ENCODE results near the gene LIG1. TPM values are rescaled to one million over a fixed set of nuclear protein-coding genes. Genes with fewer than 3 reads are reported as not detected.
A peak's percentile ranks its signal among the peaks of the same experiment; 100 is the strongest.

LIG1 gene
- total RNA-seq, 2 experiments from 2014 or later = 172 to 279 TPM

DNA sequence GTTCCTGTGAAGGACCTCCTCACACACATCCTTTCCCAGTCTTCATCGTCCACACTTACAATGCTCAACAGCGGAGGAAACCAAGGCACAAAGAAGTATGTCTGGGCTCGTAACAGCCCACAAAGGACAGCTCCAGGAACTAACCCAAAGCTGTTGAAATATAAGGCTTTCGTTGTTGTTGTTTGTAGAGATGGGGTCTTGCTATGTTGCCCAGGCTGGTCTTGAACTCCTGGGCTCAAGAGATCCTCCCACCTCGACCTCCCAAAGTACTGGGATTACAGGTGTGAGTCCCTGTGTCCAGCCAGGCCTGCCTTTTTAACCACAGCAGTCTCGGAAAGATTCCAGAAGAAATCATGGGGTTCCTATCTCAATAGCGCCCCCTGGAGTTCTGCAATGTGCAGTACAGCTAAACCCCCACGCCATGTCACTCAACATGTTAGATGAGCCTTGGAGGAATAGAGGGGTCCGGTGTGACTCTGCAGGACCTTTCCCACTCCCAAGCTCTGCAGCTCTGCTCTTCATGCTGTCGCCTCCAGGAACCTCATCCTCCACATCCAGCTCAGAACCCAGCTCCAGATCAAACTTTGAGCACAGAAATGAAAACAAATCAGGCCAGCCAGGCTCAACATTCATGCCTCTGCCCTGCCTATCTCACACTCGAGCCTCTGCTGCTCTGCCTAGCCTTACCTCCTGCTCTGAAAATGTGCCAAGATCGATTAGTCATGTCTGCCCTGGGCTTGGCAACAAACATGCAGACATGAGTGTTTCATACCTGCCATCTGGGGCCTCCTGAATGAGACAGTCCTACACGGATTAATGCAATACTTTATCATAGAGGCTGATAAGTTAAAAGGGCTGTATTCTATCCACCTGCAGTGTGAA is 67.0 kb downstream of the LIG1 start:
- Histone ChIP-seq H3K9me2 (ENCODE audit: insufficient read depth, low read length) (no peaks in the 10 kb centered on the region), H3K9me3 (ENCODE audit: low read length) (no peaks in the 10 kb centered on the region), H3K4me2 (ENCODE audit: low read length) (no peak overlapping the region), H3K79me2 (ENCODE audit: insufficient read depth, low read depth, low read length) (no peaks in the 10 kb centered on the region), H2AFZ (ENCODE audit: low read length) (no peak overlapping the region), H3K36me3 (ENCODE audit: insufficient read depth, low read length) (no peaks in the 10 kb centered on the region), H4K20me1 (ENCODE audit: insufficient read depth, low read length) (no peaks in the 10 kb centered on the region), H3K4me3 (ENCODE audit: low read depth, low read length, poor library complexity, severe bottlenecking) (no peak overlapping the region), H3K27ac (ENCODE audit: low read depth, low read length, poor library complexity, severe bottlenecking) (no peak overlapping the region), H3K4me1 (ENCODE audit: insufficient read depth, low read length, poor library complexity, severe bottlenecking) (peaks cover 3% of the 10 kb centered on the region)
- intact Hi-C loops (cut with micrococcal nuclease; ENCODE audit: unreplicated experiment) = no loop called here
- ChIA-PET CTCF (ENCODE audit: unreplicated experiment) (no interaction called here), POLR2A (no interaction called here)
- no peak for TF ChIP-seq EZH2phosphoT487 (IDR thresholded peaks at IDR 0.05; ENCODE audit: borderline replicate concordance, low read depth, low read length)
- TF ChIP-seq, protein P1, sequence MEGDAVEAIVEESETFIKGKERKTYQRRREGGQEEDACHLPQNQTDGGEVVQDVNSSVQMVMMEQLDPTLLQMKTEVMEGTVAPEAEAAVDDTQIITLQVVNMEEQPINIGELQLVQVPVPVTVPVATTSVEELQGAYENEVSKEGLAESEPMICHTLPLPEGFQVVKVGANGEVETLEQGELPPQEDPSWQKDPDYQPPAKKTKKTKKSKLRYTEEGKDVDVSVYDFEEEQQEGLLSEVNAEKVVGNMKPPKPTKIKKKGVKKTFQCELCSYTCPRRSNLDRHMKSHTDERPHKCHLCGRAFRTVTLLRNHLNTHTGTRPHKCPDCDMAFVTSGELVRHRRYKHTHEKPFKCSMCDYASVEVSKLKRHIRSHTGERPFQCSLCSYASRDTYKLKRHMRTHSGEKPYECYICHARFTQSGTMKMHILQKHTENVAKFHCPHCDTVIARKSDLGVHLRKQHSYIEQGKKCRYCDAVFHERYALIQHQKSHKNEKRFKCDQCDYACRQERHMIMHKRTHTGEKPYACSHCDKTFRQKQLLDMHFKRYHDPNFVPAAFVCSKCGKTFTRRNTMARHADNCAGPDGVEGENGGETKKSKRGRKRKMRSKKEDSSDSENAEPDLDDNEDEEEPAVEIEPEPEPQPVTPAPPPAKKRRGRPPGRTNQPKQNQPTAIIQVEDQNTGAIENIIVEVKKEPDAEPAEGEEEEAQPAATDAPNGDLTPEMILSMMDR (conservative IDR thresholded peaks at IDR 0.05; ENCODE audit: low read length) = peak; percentile 87
- BruUV-seq (replicated peaks) = no TSS peak
- DNase-seq (ENCODE audit: low spot score) = peak; percentile 49

DNA sequence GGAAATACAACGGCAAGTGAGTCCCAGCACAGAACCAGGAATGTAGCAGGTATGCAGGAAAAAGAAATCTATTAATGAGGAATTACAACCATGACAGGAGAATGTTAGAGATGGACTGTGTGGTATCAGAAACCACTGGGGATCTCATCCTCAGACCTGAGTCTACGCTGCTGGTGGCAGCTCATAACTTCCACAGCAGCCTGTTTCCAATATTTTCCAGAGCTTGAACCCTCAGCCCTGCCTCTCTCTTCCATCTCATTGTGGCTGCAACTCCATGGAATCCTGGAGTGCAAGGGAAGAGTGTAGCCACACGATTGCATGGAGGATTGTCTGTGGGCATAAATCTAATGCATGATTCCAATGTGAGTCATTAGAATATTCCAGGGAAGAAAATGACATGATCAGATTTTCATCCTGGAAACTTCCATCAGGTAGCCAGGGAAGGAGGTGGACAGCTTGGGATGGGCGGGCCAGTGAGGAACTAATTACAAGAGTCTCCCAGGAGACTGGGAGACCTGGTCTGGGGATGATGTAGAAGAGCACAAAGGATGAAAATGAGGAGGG is 74.5 kb downstream of the LIG1 start:
- Histone ChIP-seq H3K9me3 (ENCODE audit: low read length) (no peaks in the 10 kb centered on the region), H3K9me2 (ENCODE audit: insufficient read depth, low read length) (no peaks in the 10 kb centered on the region), H3K36me3 (ENCODE audit: insufficient read depth, low read length) (no peaks in the 10 kb centered on the region), H2AFZ (ENCODE audit: low read length) (no peak overlapping the region), H3K4me2 (ENCODE audit: low read length) (no peak overlapping the region), H3K79me2 (ENCODE audit: insufficient read depth, low read depth, low read length) (no peaks in the 10 kb centered on the region), H4K20me1 (ENCODE audit: insufficient read depth, low read length) (no peaks in the 10 kb centered on the region), H3K4me1 (ENCODE audit: insufficient read depth, low read length, poor library complexity, severe bottlenecking) (no peaks in the 10 kb centered on the region), H3K4me3 (ENCODE audit: low read depth, low read length, poor library complexity, severe bottlenecking) (no peak overlapping the region), H3K27ac (ENCODE audit: low read depth, low read length, poor library complexity, severe bottlenecking) (no peak overlapping the region)
- CTCF ChIA-PET (ENCODE audit: unreplicated experiment) = no interaction called here
- no TSS peak for BruUV-seq (replicated peaks)
- intact Hi-C loops (cut with micrococcal nuclease; ENCODE audit: unreplicated experiment) = no loop called here
- POLR2A ChIA-PET = no interaction called here
- TF ChIP-seq, protein P1 (conservative IDR thresholded peaks at IDR 0.05; ENCODE audit: low read length) = no peak
- no peak for TF ChIP-seq EZH2phosphoT487 (IDR thresholded peaks at IDR 0.05; ENCODE audit: borderline replicate concordance, low read depth, low read length)
- no peak for DNase-seq (ENCODE audit: low spot score)

DNA sequence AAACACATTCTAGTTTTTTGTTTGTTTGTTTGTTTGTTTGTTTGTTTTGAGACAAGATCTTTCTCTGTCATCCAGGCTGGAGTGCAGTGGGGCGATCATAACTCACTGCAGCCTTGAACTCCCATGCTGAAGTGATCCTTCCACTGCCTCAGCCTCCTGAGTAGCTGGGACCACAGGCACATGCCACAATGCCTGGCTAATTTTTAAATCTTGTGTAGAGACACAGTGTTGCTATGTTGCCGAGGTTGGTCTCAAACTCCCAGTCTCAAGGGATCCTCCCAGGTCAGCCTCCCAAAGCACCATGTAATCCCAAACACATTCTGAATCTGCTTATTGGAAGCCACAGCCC is 75.3 kb downstream of the LIG1 start:
- Histone ChIP-seq H3K9me2 (ENCODE audit: insufficient read depth, low read length) (no peaks in the 10 kb centered on the region), H3K79me2 (ENCODE audit: insufficient read depth, low read depth, low read length) (no peaks in the 10 kb centered on the region), H3K4me1 (ENCODE audit: insufficient read depth, low read length, poor library complexity, severe bottlenecking) (no peaks in the 10 kb centered on the region), H4K20me1 (ENCODE audit: insufficient read depth, low read length) (no peaks in the 10 kb centered on the region), H3K4me2 (ENCODE audit: low read length) (no peak overlapping the region), H3K36me3 (ENCODE audit: insufficient read depth, low read length) (no peaks in the 10 kb centered on the region), H3K9me3 (ENCODE audit: low read length) (no peaks in the 10 kb centered on the region), H3K27ac (ENCODE audit: low read depth, low read length, poor library complexity, severe bottlenecking) (no peak overlapping the region), H2AFZ (ENCODE audit: low read length) (no peak overlapping the region), H3K4me3 (ENCODE audit: low read depth, low read length, poor library complexity, severe bottlenecking) (no peak overlapping the region)
- ChIA-PET CTCF (ENCODE audit: unreplicated experiment) (no interaction called here), POLR2A (no interaction called here)
- BruUV-seq (replicated peaks) = no TSS peak
- TF ChIP-seq, protein P1 (conservative IDR thresholded peaks at IDR 0.05; ENCODE audit: low read length) = no peak
- no peak for TF ChIP-seq EZH2phosphoT487 (IDR thresholded peaks at IDR 0.05; ENCODE audit: borderline replicate concordance, low read depth, low read length)
- intact Hi-C loops (cut with micrococcal nuclease; ENCODE audit: unreplicated experiment) = no loop called here
- no peak for DNase-seq (ENCODE audit: low spot score)
